ENCODE measurements around the gene RBM20. TPM values are rescaled to one million over a fixed set of nuclear protein-coding genes. Genes with fewer than 3 reads are reported as not detected.

The RBM20 gene
- total RNA-seq, 1 experiment from 2014 or later = 0.11 TPM

GRCh38 chr10:110808123-110808522 is 164.0 kb downstream of the RBM20 start:
- Histone ChIP-seq H3K4me2 (no peak overlapping the region), H3K4me1 (replicated peaks; ENCODE audit: insufficient read depth) (no peaks in the 10 kb centered on the region), H3K27ac (no peak overlapping the region), H4K20me1 (ENCODE audit: insufficient read depth) (no peaks in the 10 kb centered on the region), H3K9me3 (ENCODE audit: insufficient read depth, low read depth) (no peaks in the 10 kb centered on the region), H2AFZ (no peak overlapping the region), H3K4me3 (no peak overlapping the region), H3F3A (ENCODE audit: insufficient read depth, low read depth) (no peaks in the 10 kb centered on the region), H3K36me3 (ENCODE audit: low read depth) (no peaks in the 10 kb centered on the region), H3K9me2 (ENCODE audit: insufficient read depth) (no peaks in the 10 kb centered on the region), H3K79me2 (ENCODE audit: low read depth) (no peaks in the 10 kb centered on the region), H3K27me3 (ENCODE audit: insufficient read depth, low read depth) (no peaks in the 10 kb centered on the region)
- ChIA-PET POLR2A (ENCODE audit: unreplicated experiment) (no interaction called here), CTCF (no interaction called here)
- no TSS peak for BruUV-seq (replicated peaks)
- no peak for DNase-seq
- intact Hi-C loops (cut with micrococcal nuclease; ENCODE audit: unreplicated experiment) = no loop called here
- no peak for TF ChIP-seq EZH2 (IDR thresholded peaks at IDR 0.05; ENCODE audit: low read depth)
- no peak for TF ChIP-seq CTCF (conservative IDR thresholded peaks at IDR 0.05)

DNA sequence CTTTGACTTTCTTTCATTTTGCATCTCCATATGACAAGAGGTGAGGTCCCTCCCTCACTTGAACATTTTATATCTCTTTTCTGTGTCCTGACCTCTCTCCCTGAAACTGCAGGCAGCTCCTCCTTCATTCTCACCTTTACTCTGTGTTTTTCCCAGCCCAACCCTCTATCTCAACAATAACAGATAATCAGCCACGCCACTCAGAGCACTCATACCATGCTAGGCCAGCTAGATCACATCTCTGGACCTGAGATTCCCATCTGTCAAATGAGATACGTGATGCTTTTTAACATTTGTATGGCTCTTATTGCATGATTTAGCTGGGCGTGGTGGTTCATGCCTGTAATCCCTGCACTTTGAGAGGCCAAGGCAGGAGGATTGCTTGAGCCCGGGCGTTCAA is 164.5 kb downstream of the RBM20 start:
- Histone ChIP-seq H3K9me3 (ENCODE audit: insufficient read depth, low read depth) (no peaks in the 10 kb centered on the region), H3F3A (ENCODE audit: insufficient read depth, low read depth) (no peaks in the 10 kb centered on the region), H3K36me3 (ENCODE audit: low read depth) (no peaks in the 10 kb centered on the region), H3K79me2 (ENCODE audit: low read depth) (no peaks in the 10 kb centered on the region), H3K4me2 (no peak overlapping the region), H2AFZ (no peak overlapping the region), H3K4me1 (replicated peaks; ENCODE audit: insufficient read depth) (no peaks in the 10 kb centered on the region), H4K20me1 (ENCODE audit: insufficient read depth) (no peaks in the 10 kb centered on the region), H3K9me2 (ENCODE audit: insufficient read depth) (no peaks in the 10 kb centered on the region), H3K27ac (no peak overlapping the region), H3K27me3 (ENCODE audit: insufficient read depth, low read depth) (no peaks in the 10 kb centered on the region), H3K4me3 (no peak overlapping the region)
- intact Hi-C loops (cut with micrococcal nuclease; ENCODE audit: unreplicated experiment) = no loop called here
- DNase-seq = no peak
- no TSS peak for BruUV-seq (replicated peaks)
- TF ChIP-seq CTCF (conservative IDR thresholded peaks at IDR 0.05) = no peak
- no peak for TF ChIP-seq EZH2 (IDR thresholded peaks at IDR 0.05; ENCODE audit: low read depth)
- ChIA-PET CTCF (no interaction called here), POLR2A (ENCODE audit: unreplicated experiment) (no interaction called here)

DNA sequence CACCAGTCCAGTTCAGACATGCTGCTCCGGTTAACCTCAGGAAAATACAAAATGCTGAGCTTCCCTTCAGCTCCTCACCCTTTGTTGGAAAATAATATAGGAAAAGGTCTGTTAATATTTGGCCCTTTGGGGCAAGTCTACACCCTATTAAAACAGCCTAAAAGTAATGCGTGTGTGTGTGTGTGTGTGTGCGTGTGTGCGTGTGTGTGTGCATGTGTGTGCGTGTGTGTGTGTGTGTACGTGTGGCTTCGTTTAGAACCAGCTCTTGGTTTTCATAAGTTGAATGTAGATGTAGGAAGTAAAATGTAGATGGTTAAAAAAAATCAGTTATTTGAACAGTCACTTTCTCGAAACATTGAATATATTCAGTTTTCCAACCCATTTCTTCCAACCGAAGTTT is 166.5 kb downstream of the RBM20 start:
- Histone ChIP-seq H2AFZ (no peak overlapping the region), H3K79me2 (ENCODE audit: low read depth) (no peaks in the 10 kb centered on the region)

More for the DNA sequence above, 166.5 kb downstream of the RBM20 start:
- Histone ChIP-seq H3K27ac (no peak overlapping the region), H3K4me3 (no peak overlapping the region), H3F3A (ENCODE audit: insufficient read depth, low read depth) (no peaks in the 10 kb centered on the region), H3K4me2 (no peak overlapping the region), H4K20me1 (ENCODE audit: insufficient read depth) (no peaks in the 10 kb centered on the region), H3K9me3 (ENCODE audit: insufficient read depth, low read depth) (no peaks in the 10 kb centered on the region), H3K36me3 (ENCODE audit: low read depth) (no peaks in the 10 kb centered on the region), H3K9me2 (ENCODE audit: insufficient read depth) (no peaks in the 10 kb centered on the region), H3K4me1 (replicated peaks; ENCODE audit: insufficient read depth) (no peaks in the 10 kb centered on the region), H3K27me3 (ENCODE audit: insufficient read depth, low read depth) (no peaks in the 10 kb centered on the region)
- TF ChIP-seq CTCF (conservative IDR thresholded peaks at IDR 0.05) = no peak
- no peak for TF ChIP-seq EZH2 (IDR thresholded peaks at IDR 0.05; ENCODE audit: low read depth)
- BruUV-seq (replicated peaks) = no TSS peak
- ChIA-PET POLR2A (ENCODE audit: unreplicated experiment) (no interaction called here), CTCF (no interaction called here)
- intact Hi-C loops (cut with micrococcal nuclease; ENCODE audit: unreplicated experiment) = no loop called here
- DNase-seq = no peak

Measured in PC-9 (cell line).